Measurements from ENCODE around the gene ATOX1. TPM values are rescaled to one million over a fixed set of nuclear protein-coding genes. Genes with fewer than 3 reads are reported as not detected.

Gene ATOX1
- total and polyA plus RNA-seq, 2 experiments from 2014 or later: 68.2 to 190 TPM

GRCh38 chr5:151772846-151773561 lies 14.6 kb upstream of the ATOX1 start:
- DNase-seq (ENCODE audit: low read depth in 1 of 2, low spot score in 1 of 2): peak in 1 of 2 donors; percentile 36
- H3K36me3 ChIP-seq: peaks cover 4% of the 10 kb centered on the region
- H3K4me3 ChIP-seq: peak overlapping the region; percentile 77
- H3K9me3 ChIP-seq (ENCODE audit: low read depth): no peaks in the 10 kb centered on the region
- TF ChIP-seq CTCF (IDR thresholded peaks at IDR 0.05; ENCODE audit: low read depth, low read length): no peak
- peak overlapping the region; percentile 91 for H3K27ac ChIP-seq
- H3K4me1 ChIP-seq (ENCODE audit: low read depth): peaks cover 40% of the 10 kb centered on the region
- no peaks in the 10 kb centered on the region for H3K27me3 ChIP-seq

- H3K4me3 ChIP-seq: peak overlapping the region; percentile 77
- H3K27me3 ChIP-seq: no peaks in the 10 kb centered on the region
- peaks cover 40% of the 10 kb centered on the region for H3K4me1 ChIP-seq (ENCODE audit: low read depth)
- peak overlapping the region; percentile 91 for H3K27ac ChIP-seq
- no peak for TF ChIP-seq CTCF (IDR thresholded peaks at IDR 0.05; ENCODE audit: low read depth, low read length)
- DNase-seq (ENCODE audit: low read depth in 1 of 2, low spot score in 1 of 2): peak; percentile 38 to 59
- no peaks in the 10 kb centered on the region for H3K9me3 ChIP-seq (ENCODE audit: low read depth)
- H3K36me3 ChIP-seq: peaks cover 3% of the 10 kb centered on the region
Observed at GRCh38 chr5:151772029-151772845, 13.8 kb upstream of the ATOX1 start.

GRCh38 chr5:151771259-151772028 lies 13.0 kb upstream of the ATOX1 start, which contains the start of gene G3BP1:
Gene G3BP1, plus strand, starts transcription at chr5:151771954. Its CDS starts 14,667 bp downstream, at chr5:151786621.
- peak; percentile 100 for DNase-seq (ENCODE audit: low read depth in 1 of 2, low spot score in 1 of 2)
- Histone ChIP-seq H3K27ac (peak within 1 kb of the TSS; percentile 91), H3K9me3 (ENCODE audit: low read depth) (no peaks in the 10 kb centered on the region), H3K27me3 (no peaks in the 10 kb centered on the region), H3K4me3 (peak within 1 kb of the TSS; percentile 77), H3K36me3 (no peaks in the 10 kb centered on the region), H3K4me1 (ENCODE audit: low read depth) (peaks cover 40% of the 10 kb centered on the region)
- TF ChIP-seq CTCF (IDR thresholded peaks at IDR 0.05; ENCODE audit: low read depth, low read length): peak; percentile 65

GRCh38 chr5:151770383-151771258 lies 12.2 kb upstream of the ATOX1 start:
- no peaks in the 10 kb centered on the region for H3K27me3 ChIP-seq
- peak overlapping the region; percentile 18 for H3K4me3 ChIP-seq
- peaks cover 36% of the 10 kb centered on the region for H3K4me1 ChIP-seq (ENCODE audit: low read depth)
- no peak for TF ChIP-seq CTCF (IDR thresholded peaks at IDR 0.05; ENCODE audit: low read depth, low read length)
- H3K27ac ChIP-seq: peak overlapping the region; percentile 91
- no peaks in the 10 kb centered on the region for H3K9me3 ChIP-seq (ENCODE audit: low read depth)
- peak; percentile 70 to 91 for DNase-seq (ENCODE audit: low read depth in 1 of 2, low spot score in 1 of 2)
- H3K36me3 ChIP-seq: no peaks in the 10 kb centered on the region
